Epithelial cell of proximal tubule (primary cell): ENCODE measurements around the gene CCDC57. TPM values are rescaled to one million over a fixed set of nuclear protein-coding genes. Genes with fewer than 3 reads are reported as not detected.
"Not testable (repeated sequence)": the region's sequence is repeated elsewhere in the genome, so short reads cannot be mapped to it uniquely, and the experiment has no call there.

ENCODE experiments used
- DNase-seq: peaks from one replicate; pipeline ENCODE4 v3.0.0-alpha.2; 2011; ENCODE audit warnings: low read depth
- H3K4me3 ChIP-seq: 2 replicates; pipeline ENCODE4 v1.5.1; 2011; ENCODE audit warnings: low read depth, mild to moderate bottlenecking, low read length
- total RNA-seq: library from RNA; depleted of rRNA; stranded (reverse); fragments of >200 nt; gene quantifications from 2 replicates; pipeline ENCODE4 v1.2.3, GENCODE V29; 2015
- TF ChIP-seq, protein P1 (sequence below): conservative IDR thresholded peaks from 2 replicates; pipeline ENCODE4 v1.5.1; 2012; ENCODE audit warnings: low read depth, mild to moderate bottlenecking, low read length

Gene CCDC57
- total RNA-seq, 1 donor from 2014 or later, result 10.8 TPM

DNA sequence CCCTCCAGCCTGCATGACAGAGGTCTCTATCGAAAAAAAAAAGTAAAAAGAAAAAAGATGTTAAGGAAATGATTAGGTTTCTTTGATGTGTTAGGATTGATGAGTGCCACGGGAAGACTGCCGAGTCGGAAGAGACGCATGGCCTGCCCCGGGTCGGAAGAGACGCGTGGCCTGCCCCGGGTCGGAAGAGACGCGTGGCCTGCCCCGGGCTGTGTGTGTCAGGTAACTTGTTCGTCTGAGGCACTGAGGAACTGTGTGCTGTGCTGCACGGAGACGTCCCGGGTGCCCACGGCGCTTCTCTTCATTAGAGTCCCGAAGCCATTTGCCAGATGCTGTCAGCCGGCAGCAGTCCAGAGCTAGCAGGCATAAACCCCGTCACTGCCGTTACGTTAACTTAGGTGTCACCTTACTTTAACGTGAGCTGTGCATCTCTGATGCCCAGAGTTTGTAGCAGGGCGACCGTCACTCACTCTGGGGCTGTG, 74.1 kb downstream of the CCDC57 start:
- TF ChIP-seq, protein P1, sequence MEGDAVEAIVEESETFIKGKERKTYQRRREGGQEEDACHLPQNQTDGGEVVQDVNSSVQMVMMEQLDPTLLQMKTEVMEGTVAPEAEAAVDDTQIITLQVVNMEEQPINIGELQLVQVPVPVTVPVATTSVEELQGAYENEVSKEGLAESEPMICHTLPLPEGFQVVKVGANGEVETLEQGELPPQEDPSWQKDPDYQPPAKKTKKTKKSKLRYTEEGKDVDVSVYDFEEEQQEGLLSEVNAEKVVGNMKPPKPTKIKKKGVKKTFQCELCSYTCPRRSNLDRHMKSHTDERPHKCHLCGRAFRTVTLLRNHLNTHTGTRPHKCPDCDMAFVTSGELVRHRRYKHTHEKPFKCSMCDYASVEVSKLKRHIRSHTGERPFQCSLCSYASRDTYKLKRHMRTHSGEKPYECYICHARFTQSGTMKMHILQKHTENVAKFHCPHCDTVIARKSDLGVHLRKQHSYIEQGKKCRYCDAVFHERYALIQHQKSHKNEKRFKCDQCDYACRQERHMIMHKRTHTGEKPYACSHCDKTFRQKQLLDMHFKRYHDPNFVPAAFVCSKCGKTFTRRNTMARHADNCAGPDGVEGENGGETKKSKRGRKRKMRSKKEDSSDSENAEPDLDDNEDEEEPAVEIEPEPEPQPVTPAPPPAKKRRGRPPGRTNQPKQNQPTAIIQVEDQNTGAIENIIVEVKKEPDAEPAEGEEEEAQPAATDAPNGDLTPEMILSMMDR, result no peak
- no peak overlapping the region for H3K4me3 ChIP-seq
- no peak for DNase-seq

GRCh38 chr17:82134101-82134500, 78.5 kb downstream of the CCDC57 start:
- TF ChIP-seq, protein P1, result no peak
- DNase-seq, result no peak

GRCh38 chr17:82133166-82133953, 79.3 kb downstream of the CCDC57 start:
- peak; percentile 25 for DNase-seq
- H3K4me3 ChIP-seq, result not testable (repeated sequence)

More at GRCh38 chr17:82134101-82134500, 78.5 kb downstream of the CCDC57 start:
- H3K4me3 ChIP-seq, result no peak overlapping the region

DNA sequence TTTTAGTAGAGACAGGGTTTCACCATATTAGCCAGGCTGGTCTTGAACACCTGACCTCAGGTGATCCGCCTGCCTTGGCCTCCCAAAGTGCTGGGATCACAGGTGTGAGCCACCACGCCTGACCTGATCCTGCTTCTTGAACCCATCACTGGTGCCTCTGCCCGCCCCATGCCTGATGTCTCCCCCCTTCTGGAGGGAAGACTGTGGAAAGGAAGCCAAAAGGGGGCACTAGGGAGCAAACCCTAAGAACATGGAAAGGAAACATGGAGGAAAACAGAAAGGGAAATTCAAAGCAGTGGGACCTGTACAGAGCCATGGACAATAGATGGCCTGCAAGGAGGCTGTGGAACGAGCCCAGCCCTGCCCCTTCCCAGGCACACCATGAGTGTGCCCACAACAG, 83.5 kb downstream of the CCDC57 start:
- DNase-seq, result no peak
- TF ChIP-seq, protein P1, result peak; percentile 40
- no peak overlapping the region for H3K4me3 ChIP-seq

- H3K4me3 ChIP-seq, result no peak overlapping the region
- no peak for DNase-seq
- TF ChIP-seq, protein P1, result no peak
Measured at GRCh38 chr17:82128287-82128686, 84.4 kb downstream of the CCDC57 start.

DNA sequence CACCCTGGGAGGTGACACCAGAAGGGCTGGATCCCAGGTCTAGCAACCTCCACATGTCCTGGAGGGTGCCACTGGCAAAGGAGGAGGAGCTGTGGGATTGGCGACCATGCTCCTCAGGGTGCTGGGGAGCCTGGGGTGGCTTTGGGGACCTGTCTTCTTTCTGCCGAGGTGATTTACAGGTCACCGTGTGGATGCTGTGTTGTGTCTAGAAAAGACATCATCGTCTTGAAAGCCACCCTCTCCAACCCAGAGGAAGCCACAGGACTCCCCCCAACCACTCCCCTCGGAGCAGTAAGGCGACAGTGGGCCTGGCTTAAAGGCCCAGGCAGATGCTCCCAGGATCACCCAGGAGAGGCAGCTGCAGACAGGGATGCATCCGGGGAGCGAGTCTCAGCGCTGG, 84.9 kb downstream of the CCDC57 start:
- H3K4me3 ChIP-seq, result no peak overlapping the region
- TF ChIP-seq, protein P1, result no peak
- no peak for DNase-seq

- no peak for DNase-seq
- TF ChIP-seq, protein P1, result no peak
Measured at GRCh38 chr17:82127315-82127595, 85.4 kb downstream of the CCDC57 start.

More at GRCh38 chr17:82127315-82127595, 85.4 kb downstream of the CCDC57 start:
- H3K4me3 ChIP-seq, result no peak overlapping the region
